NCI-H2029 treated with DMSO at 0.1 percent for 48 hours (cell line): ENCODE data around the gene SBK1.
"Not testable (repeated sequence)": the region's sequence is repeated elsewhere in the genome, so short reads cannot be mapped to it uniquely, and the experiment has no call there.

ENCODE experiments used
- DNase-seq: peaks from one replicate; lab custom pipeline; 2025; lab: John Stamatoyannopoulos, UW

SBK1 gene

GRCh38 chr16:28291651-28292626 is at the start of gene SBK1:
SBK1 (plus strand) TSS chr16:28292525; CDS start chr16:28317392, 24,867 bp downstream.
- DNase-seq, result peak; percentile 43

- DNase-seq, result not testable (repeated sequence)
Observed at GRCh38 chr16:28249483-28249882, 42.8 kb upstream of the SBK1 start.

GRCh38 chr16:28250999-28251398 is 41.3 kb upstream of the SBK1 start:
- no peak for DNase-seq

GRCh38 chr16:28254158-28254557 is 38.2 kb upstream of the SBK1 start:
- DNase-seq, result no peak

GRCh38 chr16:28255838-28256237 is 36.5 kb upstream of the SBK1 start:
- DNase-seq, result no peak

- DNase-seq, result no peak
Observed at GRCh38 chr16:28257256-28257655, 35.1 kb upstream of the SBK1 start.

GRCh38 chr16:28258567-28258966 is 33.8 kb upstream of the SBK1 start:
- no peak for DNase-seq

- DNase-seq, result no peak
Observed at GRCh38 chr16:28259091-28259780, 33.1 kb upstream of the SBK1 start.

GRCh38 chr16:28259781-28260150 is 32.6 kb upstream of the SBK1 start:
- DNase-seq, result no peak

- no peak for DNase-seq
Observed at GRCh38 chr16:28260193-28260592, 32.1 kb upstream of the SBK1 start.

GRCh38 chr16:28261942-28262341 is 30.4 kb upstream of the SBK1 start:
- DNase-seq, result no peak

GRCh38 chr16:28263305-28263704 is 29.0 kb upstream of the SBK1 start:
- no peak for DNase-seq

GRCh38 chr16:28264656-28265055 is 27.7 kb upstream of the SBK1 start:
- no peak for DNase-seq

- no peak for DNase-seq
Observed at GRCh38 chr16:28265822-28266221, 26.5 kb upstream of the SBK1 start.

- no peak for DNase-seq
Observed at GRCh38 chr16:28267356-28267755, 25.0 kb upstream of the SBK1 start.

- no peak for DNase-seq
Observed at GRCh38 chr16:28273511-28273910, 18.8 kb upstream of the SBK1 start.

- DNase-seq, result no peak
Observed at GRCh38 chr16:28274676-28275075, 17.6 kb upstream of the SBK1 start.

- DNase-seq, result no peak
Observed at GRCh38 chr16:28276301-28276700, 16.0 kb upstream of the SBK1 start.

GRCh38 chr16:28277537-28278388 is 14.6 kb upstream of the SBK1 start:
- DNase-seq, result peak; percentile 39

- no peak for DNase-seq
Observed at GRCh38 chr16:28279006-28279405, 13.3 kb upstream of the SBK1 start.

GRCh38 chr16:28280881-28281836 is 11.2 kb upstream of the SBK1 start:
- DNase-seq, result no peak
